NB4 (cell line): ENCODE results near the gene MSANTD7.

Source experiments
- CTCF ChIP-seq: IDR thresholded peaks from one replicate; pipeline ENCODE4 v1.5.1; 2012; ENCODE audit warnings: low read depth, low read length
- MAX ChIP-seq: IDR thresholded peaks from 2 replicates; pipeline ENCODE4 v1.6.1; 2011; ENCODE audit warnings: low read depth, low read length
- POLR2A ChIP-seq: IDR thresholded peaks from 2 replicates; pipeline ENCODE4 v1.6.1; 2011; ENCODE audit warnings: mild to moderate bottlenecking; ENCODE audit not compliant: insufficient read length; ENCODE audit errors: extremely low read depth

- TF ChIP-seq CTCF: no peak
- no peak for TF ChIP-seq POLR2A
- no peak for TF ChIP-seq MAX
Measured at GRCh38 chr10:14803827-14804226, 34.3 kb upstream of the MSANTD7 start.
